Fibroblast of lung (primary cell): ENCODE data around the gene NAA15. TPM values are rescaled to one million over a fixed set of nuclear protein-coding genes. Genes with fewer than 3 reads are reported as not detected.

ENCODE experiments used
- DNase-seq, 2 donors: peaks; one replicate each; pipeline versions ENCODE4 v3.0.0 to v3.0.0-alpha.2; 2010; ENCODE audit warnings: low read depth in 2 of 2
- H2AFZ ChIP-seq: 2 replicates; pipeline ENCODE4 v1.5.1; 2012; ENCODE audit warnings: low read length, control low read depth, inconsistent platforms
- H3K27ac ChIP-seq: 2 replicates; pipeline ENCODE4 v1.5.1; 2011; ENCODE audit warnings: low read length, control low read depth; ENCODE audit not compliant: insufficient read depth
- H3K27me3 ChIP-seq: 2 replicates; pipeline ENCODE4 v1.5.1; 2011; ENCODE audit warnings: mild to moderate bottlenecking, low read length; ENCODE audit not compliant: control insufficient read depth, insufficient read depth
- H3K36me3 ChIP-seq: 2 replicates; pipeline ENCODE4 v1.5.1; 2011; ENCODE audit warnings: low read length; ENCODE audit not compliant: control insufficient read depth, insufficient read depth
- H3K4me1 ChIP-seq: 2 replicates; pipeline ENCODE4 v1.5.1; 2011; ENCODE audit warnings: low read length; ENCODE audit not compliant: control insufficient read depth, insufficient read depth; ENCODE audit errors: extremely low read depth
- H3K4me2 ChIP-seq: 2 replicates; pipeline ENCODE4 v1.5.1; 2011; ENCODE audit warnings: low read length, control low read depth; ENCODE audit not compliant: insufficient read depth; ENCODE audit errors: extremely low read depth
- H3K4me3 ChIP-seq, 4 experiments: fragments of 200-600 bp in 1 of 4; sonication (generic) in 1 of 4; replicated peaks in 1 of 4; 2 replicates each; pipeline ENCODE4 v1.5.1; 2011 to 2016; ENCODE audit warnings: low read length in 4 of 4, low read depth in 3 of 4, mild to moderate bottlenecking in 3 of 4, control low read depth in 2 of 4, inconsistent platforms in 1 of 4, mixed read lengths in 1 of 4; ENCODE audit not compliant: insufficient read depth in 1 of 4; ENCODE audit errors: control extremely low read depth in 1 of 4
- H3K79me2 ChIP-seq: 2 replicates; pipeline ENCODE4 v1.5.1; 2012; ENCODE audit warnings: mild to moderate bottlenecking, low read length, inconsistent platforms; ENCODE audit not compliant: control insufficient read depth, insufficient read depth
- H3K9ac ChIP-seq: 2 replicates; pipeline ENCODE4 v1.5.1; 2011; ENCODE audit warnings: mild to moderate bottlenecking, low read length, control low read depth; ENCODE audit not compliant: insufficient read depth
- H3K9me3 ChIP-seq: 2 replicates; pipeline ENCODE4 v1.5.1; 2012; ENCODE audit warnings: low read depth, low read length; ENCODE audit not compliant: control insufficient read depth, insufficient read depth
- H4K20me1 ChIP-seq: 2 replicates; pipeline ENCODE4 v1.5.1; 2011; ENCODE audit warnings: low read length; ENCODE audit not compliant: control insufficient read depth, insufficient read depth; ENCODE audit errors: extremely low read depth
- EZH2 ChIP-seq: IDR thresholded peaks from 2 replicates; pipeline ENCODE4 v1.5.1; 2012; ENCODE audit warnings: low read length, control low read depth, mild to moderate bottlenecking; ENCODE audit errors: missing control alignments
- polyA plus RNA-seq, 2 donors: library from polyadenylated mRNA; depleted of rRNA in 1 of 2; stranded (reverse) in 1 of 2; unstranded in 1 of 2; fragments of >200 nt; gene quantifications; 2 replicates each; pipeline ENCODE4 v1.2.1, GENCODE V29; 2011 to 2012; ENCODE audit warnings: missing spikeins in 1 of 2
- total RNA-seq: library from RNA; depleted of rRNA; stranded (reverse); fragments of >200 nt; gene quantifications from 2 replicates; pipeline ENCODE4 v1.2.1, GENCODE V29; 2014
- TF ChIP-seq, protein P1 (sequence below), 2 donors: IDR thresholded peaks in 1 of 2; conservative IDR thresholded peaks in 1 of 2; 1 replicate in 1 of 2; 2 replicates in 1 of 2; pipeline ENCODE4 v1.5.1; 2011 to 2012; ENCODE audit warnings: low read length in 2 of 2, control low read depth in 1 of 2, inconsistent platforms in 1 of 2, low read depth in 1 of 2, mild to moderate bottlenecking in 1 of 2

The NAA15 gene
- total and polyA plus RNA-seq, 2 donors (not counting 1 experiment from before 2014, with no cell fraction given) = 25.4 to 28.9 TPM

DNA sequence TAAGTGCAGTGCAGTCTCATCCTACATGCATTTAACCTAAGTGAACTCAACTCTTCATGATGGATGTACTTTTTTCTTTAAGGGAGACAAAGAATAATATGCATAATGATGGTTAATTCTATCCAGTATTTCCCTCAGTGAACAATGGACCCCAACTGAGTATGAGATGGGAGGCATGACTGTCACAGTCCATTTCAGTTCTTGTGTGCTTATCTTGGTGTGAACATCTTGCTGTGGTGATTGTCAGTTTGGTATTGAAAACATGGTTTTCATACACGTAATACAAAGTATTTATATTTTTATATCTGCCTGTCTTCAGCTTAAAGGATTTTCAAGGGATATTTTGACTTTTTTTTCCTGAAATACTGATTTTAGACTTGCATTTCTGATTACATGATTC is 72.9 kb downstream of the NAA15 start:
- H3K4me1 ChIP-seq = no peaks in the 10 kb centered on the region
- no peaks in the 10 kb centered on the region for H3K27me3 ChIP-seq
- no peaks in the 10 kb centered on the region for H3K79me2 ChIP-seq
- no peak for DNase-seq
- no peak overlapping the region for H2AFZ ChIP-seq
- TF ChIP-seq EZH2 = no peak
- TF ChIP-seq, protein P1, sequence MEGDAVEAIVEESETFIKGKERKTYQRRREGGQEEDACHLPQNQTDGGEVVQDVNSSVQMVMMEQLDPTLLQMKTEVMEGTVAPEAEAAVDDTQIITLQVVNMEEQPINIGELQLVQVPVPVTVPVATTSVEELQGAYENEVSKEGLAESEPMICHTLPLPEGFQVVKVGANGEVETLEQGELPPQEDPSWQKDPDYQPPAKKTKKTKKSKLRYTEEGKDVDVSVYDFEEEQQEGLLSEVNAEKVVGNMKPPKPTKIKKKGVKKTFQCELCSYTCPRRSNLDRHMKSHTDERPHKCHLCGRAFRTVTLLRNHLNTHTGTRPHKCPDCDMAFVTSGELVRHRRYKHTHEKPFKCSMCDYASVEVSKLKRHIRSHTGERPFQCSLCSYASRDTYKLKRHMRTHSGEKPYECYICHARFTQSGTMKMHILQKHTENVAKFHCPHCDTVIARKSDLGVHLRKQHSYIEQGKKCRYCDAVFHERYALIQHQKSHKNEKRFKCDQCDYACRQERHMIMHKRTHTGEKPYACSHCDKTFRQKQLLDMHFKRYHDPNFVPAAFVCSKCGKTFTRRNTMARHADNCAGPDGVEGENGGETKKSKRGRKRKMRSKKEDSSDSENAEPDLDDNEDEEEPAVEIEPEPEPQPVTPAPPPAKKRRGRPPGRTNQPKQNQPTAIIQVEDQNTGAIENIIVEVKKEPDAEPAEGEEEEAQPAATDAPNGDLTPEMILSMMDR (conservative IDR thresholded peaks at IDR 0.05 in 1 of 2, IDR thresholded peaks at IDR 0.05 in 1 of 2; ENCODE audit: low read depth in 1 of 2, low read length in 2 of 2) = no peak
- H4K20me1 ChIP-seq = no peaks in the 10 kb centered on the region
- peaks cover 2% of the 10 kb centered on the region for H3K36me3 ChIP-seq
- no peak overlapping the region for H3K27ac ChIP-seq
- no peak overlapping the region for H3K9ac ChIP-seq
- H3K4me3 ChIP-seq = no peak overlapping the region
- H3K4me2 ChIP-seq = no peak overlapping the region
- H3K9me3 ChIP-seq = no peaks in the 10 kb centered on the region

DNA sequence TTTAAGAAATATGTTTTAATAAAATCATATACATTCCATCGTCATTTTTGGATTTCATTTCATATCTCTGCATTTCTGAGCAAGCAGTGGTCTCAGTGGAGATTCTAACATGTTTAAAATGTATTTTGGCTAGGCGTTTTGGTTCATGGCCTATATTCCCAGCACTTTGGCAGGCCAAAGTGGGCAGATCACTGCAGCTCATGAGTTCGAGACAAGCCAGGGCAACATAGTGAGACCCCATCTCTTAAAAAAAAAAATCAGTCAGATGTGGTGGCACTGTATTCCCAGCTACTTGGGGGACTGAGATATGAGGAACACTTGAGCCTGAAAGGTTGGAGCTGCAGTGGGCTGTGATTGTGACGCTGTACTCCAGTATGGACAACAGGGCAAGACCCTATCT is 85.1 kb downstream of the NAA15 start:
- H3K4me2 ChIP-seq = no peak overlapping the region
- no peaks in the 10 kb centered on the region for H3K4me1 ChIP-seq
- DNase-seq = no peak
- no peaks in the 10 kb centered on the region for H3K9me3 ChIP-seq
- H4K20me1 ChIP-seq = no peaks in the 10 kb centered on the region
- TF ChIP-seq, protein P1 (conservative IDR thresholded peaks at IDR 0.05 in 1 of 2, IDR thresholded peaks at IDR 0.05 in 1 of 2; ENCODE audit: low read depth in 1 of 2, low read length in 2 of 2) = no peak
- no peak for TF ChIP-seq EZH2
- H2AFZ ChIP-seq = no peak overlapping the region
- H3K9ac ChIP-seq = no peak overlapping the region
- no peak overlapping the region for H3K4me3 ChIP-seq
- H3K36me3 ChIP-seq = no peaks in the 10 kb centered on the region
- no peaks in the 10 kb centered on the region for H3K79me2 ChIP-seq
- no peak overlapping the region for H3K27ac ChIP-seq
- H3K27me3 ChIP-seq = no peaks in the 10 kb centered on the region

DNA sequence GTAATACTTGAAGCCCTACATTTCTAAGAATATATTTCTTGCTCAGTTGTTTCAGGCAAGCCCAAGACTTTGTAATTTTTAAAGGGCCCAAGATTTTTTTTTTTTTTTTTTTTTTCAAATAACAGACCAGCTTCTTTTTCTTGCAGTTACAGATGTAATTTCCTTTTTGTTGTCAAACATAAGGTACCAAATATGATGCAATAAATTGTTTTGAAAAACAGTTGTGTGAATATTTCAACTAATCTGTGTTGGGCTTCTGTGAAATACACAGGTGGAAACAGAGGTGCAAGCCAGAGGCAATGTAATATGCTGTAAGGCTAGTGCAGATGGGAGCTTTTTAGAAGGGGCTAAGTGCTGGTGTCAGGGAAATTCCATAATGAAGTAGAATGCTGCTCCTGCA is 87.8 kb downstream of the NAA15 start:
- TF ChIP-seq EZH2 = no peak
- TF ChIP-seq, protein P1 (conservative IDR thresholded peaks at IDR 0.05 in 1 of 2, IDR thresholded peaks at IDR 0.05 in 1 of 2; ENCODE audit: low read depth in 1 of 2, low read length in 2 of 2) = no peak
- H3K36me3 ChIP-seq = peaks cover 1% of the 10 kb centered on the region
- H3K27ac ChIP-seq = no peak overlapping the region

More for the DNA sequence above, 87.8 kb downstream of the NAA15 start:
- Histone ChIP-seq H4K20me1 (no peaks in the 10 kb centered on the region), H3K79me2 (no peaks in the 10 kb centered on the region), H2AFZ (no peak overlapping the region), H3K4me3 (no peak overlapping the region), H3K9me3 (no peaks in the 10 kb centered on the region), H3K4me2 (no peak overlapping the region), H3K4me1 (no peaks in the 10 kb centered on the region), H3K27me3 (no peaks in the 10 kb centered on the region), H3K9ac (no peak overlapping the region)
- no peak for DNase-seq
